Esophagus squamous epithelium (tissue), 4 donors: Measurements from ENCODE around the gene SMIM35.

Experiments used
- CTCF ChIP-seq, 6 experiments: fragments of 450-650 bp in 4 of 6; fragments of 200-600 bp in 2 of 6; sonication (generic) in 2 of 6; IDR thresholded peaks; one replicate each; pipeline ENCODE4 v1.5.1; 2016 to 2019; ENCODE audit warnings: antibody characterized with exemption in 6 of 6, mild to moderate bottlenecking in 4 of 6, moderate library complexity in 4 of 6
- POLR2A ChIP-seq, 4 donors: fragments of 450-650 bp; IDR thresholded peaks; one replicate each; pipeline ENCODE4 v1.6.1; 2017; ENCODE audit warnings: antibody characterized with exemption in 4 of 4, mild to moderate bottlenecking in 4 of 4, moderate library complexity in 3 of 4

GRCh38 chr11:118005224-118006152 lies 81.3 kb downstream of the SMIM35 start:
- no peak for TF ChIP-seq POLR2A (IDR thresholded peaks at IDR 0.05)
- TF ChIP-seq CTCF (IDR thresholded peaks at IDR 0.05), result no peak
